GM18520 (cell line): ENCODE measurements around the gene RBMY1F.
"Not testable (repeated sequence)": the region's sequence is repeated elsewhere in the genome, so short reads cannot be mapped to it uniquely, and the experiment has no call there.

Source experiments
- ATAC-seq: cut with Tn5 transposase; IDR thresholded peaks from one replicate; pipeline ENCODE4 v1.9.1; 2021; ENCODE audit not compliant: unreplicated experiment

The RBMY1F gene

DNA sequence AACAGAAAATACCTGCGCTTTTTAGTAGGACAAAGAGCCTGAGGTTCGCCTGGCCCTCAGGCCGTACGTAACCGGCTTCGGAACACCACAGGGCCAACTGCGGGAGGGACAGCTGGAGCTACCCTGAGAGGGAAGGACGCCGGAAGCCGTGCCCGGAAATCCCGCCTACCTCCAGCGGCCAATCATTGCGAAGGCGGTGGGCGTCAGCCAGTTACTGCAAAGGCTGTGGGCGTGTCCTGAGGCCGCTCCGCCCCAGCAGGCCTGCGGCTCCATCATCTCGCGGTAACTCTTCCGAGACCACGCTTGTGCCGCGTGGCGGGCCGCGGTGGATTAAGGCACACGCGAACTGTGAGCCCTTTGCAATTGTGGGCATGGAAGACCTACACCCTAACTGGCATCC lies at the start of gene RBMY1F:
TSS of gene RBMY1F (minus strand) at position 101 of the 400 bp plus-strand sequence. CDS start 1,954 bp downstream, outside the sequence.
- ATAC-seq: not testable (repeated sequence)

GRCh38 chrY:22151144-22151543 lies 31.6 kb downstream of the RBMY1F start:
- ATAC-seq: not testable (repeated sequence)

DNA sequence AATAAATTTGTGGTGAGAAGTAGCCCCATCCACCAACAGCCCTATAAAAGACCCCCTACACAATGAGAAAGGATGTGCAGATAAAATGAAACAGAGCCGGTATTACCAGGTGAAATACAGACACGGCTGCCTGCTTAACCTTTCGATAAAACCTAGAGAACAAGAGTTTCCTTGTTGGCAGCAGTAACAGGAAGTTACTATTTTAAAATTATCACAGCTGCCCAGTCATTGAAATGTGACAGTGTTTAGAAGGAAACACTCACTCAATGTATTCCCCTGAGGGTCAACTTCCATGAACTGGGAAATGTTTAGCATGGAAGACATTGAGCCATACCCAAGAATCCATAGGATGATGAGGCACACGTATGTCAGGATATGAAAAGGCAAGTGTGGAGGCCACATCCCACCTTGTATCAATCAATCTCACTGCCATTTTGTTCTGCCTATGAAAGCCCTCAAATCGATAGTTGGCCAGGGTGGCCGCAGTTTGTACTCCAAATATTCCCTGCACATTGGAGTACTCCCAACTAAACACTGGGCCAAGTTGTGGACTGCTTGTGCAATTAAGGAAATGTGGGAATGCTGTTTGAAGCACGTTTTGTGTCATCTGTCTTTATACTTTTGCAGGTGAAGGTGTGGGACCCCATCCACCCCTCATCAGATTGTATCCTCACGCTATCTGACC lies 41.6 kb downstream of the RBMY1F start:
- not testable (repeated sequence) for ATAC-seq

GRCh38 chrY:22134719-22135118 lies 48.0 kb downstream of the RBMY1F start:
- not testable (repeated sequence) for ATAC-seq

GRCh38 chrY:22130494-22130893 lies 52.2 kb downstream of the RBMY1F start:
- not testable (repeated sequence) for ATAC-seq
